Osteocyte (in vitro differentiated cells): ENCODE data around the gene DOCK8. TPM values are rescaled to one million over a fixed set of nuclear protein-coding genes. Genes with fewer than 3 reads are reported as not detected.

Experiments used
- DNase-seq: peaks from one replicate; pipeline ENCODE4 v3.0.0; 2021; ENCODE audit warnings: mixed read lengths; ENCODE audit not compliant: unreplicated experiment; ENCODE audit errors: extremely low spot score
- H3K27ac Mint-ChIP-seq: one replicate; pipeline ENCODE4 v1.8.0; 2021; ENCODE audit warnings: mild to moderate bottlenecking, mixed read lengths; ENCODE audit not compliant: unreplicated experiment
- H3K27me3 Mint-ChIP-seq: one replicate; pipeline ENCODE4 v1.8.0; 2021; ENCODE audit warnings: mixed read lengths; ENCODE audit not compliant: unreplicated experiment
- H3K36me3 Mint-ChIP-seq: one replicate; pipeline ENCODE4 v1.8.0; 2021; ENCODE audit warnings: mixed read lengths; ENCODE audit not compliant: unreplicated experiment
- H3K4me1 Mint-ChIP-seq: one replicate; pipeline ENCODE4 v1.8.0; 2021; ENCODE audit warnings: mixed read lengths; ENCODE audit not compliant: unreplicated experiment
- H3K4me3 Mint-ChIP-seq: one replicate; pipeline ENCODE4 v1.8.0; 2021; ENCODE audit warnings: mild to moderate bottlenecking, moderate library complexity, mixed read lengths; ENCODE audit not compliant: unreplicated experiment
- H3K9me3 Mint-ChIP-seq: one replicate; pipeline ENCODE4 v1.8.0; 2021; ENCODE audit warnings: mixed read lengths; ENCODE audit not compliant: unreplicated experiment
- CTCF ChIP-seq: fragments of 200-600 bp; sonication (generic); IDR thresholded peaks from 2 replicates; pipeline ENCODE4 v1.5.0; 2021; ENCODE audit warnings: antibody characterized with exemption, mild to moderate bottlenecking, moderate library complexity
- total RNA-seq: library from RNA; stranded (reverse); gene quantifications from 2 replicates; pipeline ENCODE4 v1.2.1, GENCODE V29; 2021

Gene DOCK8
- total RNA-seq, 1 donor from 2014 or later = not detected

GRCh38 chr9:296411-296810 is 81.7 kb downstream of the DOCK8 start:
- DNase-seq = no peak
- Mint-ChIP-seq H3K9me3 (no peaks in the 10 kb centered on the region), H3K36me3 (no peaks in the 10 kb centered on the region), H3K4me3 (no peak overlapping the region), H3K27ac (no peak overlapping the region), H3K4me1 (no peaks in the 10 kb centered on the region), H3K27me3 (peaks cover 7% of the 10 kb centered on the region)
- no peak for TF ChIP-seq CTCF

GRCh38 chr9:297104-297972 is 82.7 kb downstream of the DOCK8 start:
- Mint-ChIP-seq H3K36me3 (no peaks in the 10 kb centered on the region), H3K27ac (no peak overlapping the region), H3K27me3 (peaks cover 7% of the 10 kb centered on the region), H3K4me1 (no peaks in the 10 kb centered on the region), H3K4me3 (no peak overlapping the region), H3K9me3 (no peaks in the 10 kb centered on the region)
- no peak for DNase-seq
- TF ChIP-seq CTCF = no peak

GRCh38 chr9:303502-303901 is 88.8 kb downstream of the DOCK8 start:
- Mint-ChIP-seq H3K4me3 (no peak overlapping the region), H3K36me3 (no peaks in the 10 kb centered on the region), H3K27me3 (peaks cover 6% of the 10 kb centered on the region), H3K4me1 (no peaks in the 10 kb centered on the region), H3K9me3 (no peaks in the 10 kb centered on the region), H3K27ac (no peak overlapping the region)
- TF ChIP-seq CTCF = no peak
- DNase-seq = no peak

GRCh38 chr9:304106-304505 is 89.4 kb downstream of the DOCK8 start:
- Mint-ChIP-seq H3K4me1 (no peaks in the 10 kb centered on the region), H3K9me3 (no peaks in the 10 kb centered on the region), H3K27me3 (peaks cover 6% of the 10 kb centered on the region), H3K36me3 (no peaks in the 10 kb centered on the region), H3K27ac (no peak overlapping the region), H3K4me3 (no peak overlapping the region)
- no peak for DNase-seq
- TF ChIP-seq CTCF = no peak

- H3K9me3 Mint-ChIP-seq = no peaks in the 10 kb centered on the region
These were observed 90.0 kb downstream of the DOCK8 start for GRCh38 chr9:304519-305185.

More at GRCh38 chr9:304519-305185, 90.0 kb downstream of the DOCK8 start:
- Mint-ChIP-seq H3K36me3 (no peaks in the 10 kb centered on the region), H3K27me3 (peaks cover 6% of the 10 kb centered on the region), H3K4me3 (no peak overlapping the region), H3K4me1 (no peaks in the 10 kb centered on the region), H3K27ac (no peak overlapping the region)
- no peak for TF ChIP-seq CTCF
- DNase-seq = no peak
